Activated CD4-positive, alpha-beta T cell treated with anti-CD3 and anti-CD28 coated beads, Interleukin-2, amount 10 ng/mL, durations not matched to agents 7 days and 5 days (primary cell): ENCODE data around the gene BSPRY. TPM values are rescaled to one million over a fixed set of nuclear protein-coding genes. Genes with fewer than 3 reads are reported as not detected.
"Not testable (repeated sequence)": the region's sequence is repeated elsewhere in the genome, so short reads cannot be mapped to it uniquely, and the experiment has no call there.

Experiments
- CTCF ChIA-PET: fragments of 350-600 bp; sonication (Branson Sonifier 250); formaldehyde crosslinking; loops from one replicate; lab custom pipeline; 2021; ENCODE audit warnings: antibody characterized with exemption; lab: Charles Lee
- POLR2A ChIA-PET: fragments of 350-600 bp; sonication (Branson Sonifier 250); formaldehyde crosslinking; loops from one replicate; lab custom pipeline; 2021; ENCODE audit warnings: antibody characterized with exemption; lab: Charles Lee
- DNase-seq: peaks from one replicate; pipeline ENCODE4 v3.0.0-alpha.2; 2020
- H3K27ac Mint-ChIP-seq: one replicate; pipeline ENCODE4 v1.8.0; 2021; ENCODE audit warnings: mild to moderate bottlenecking, moderate library complexity, mixed read lengths
- H3K27me3 Mint-ChIP-seq: one replicate; pipeline ENCODE4 v1.8.0; 2021; ENCODE audit warnings: mixed read lengths
- H3K36me3 Mint-ChIP-seq: one replicate; pipeline ENCODE4 v1.8.0; 2021; ENCODE audit warnings: low read depth, mixed read lengths
- H3K4me1 Mint-ChIP-seq: one replicate; pipeline ENCODE4 v1.8.0; 2021; ENCODE audit warnings: mixed read lengths
- H3K4me3 Mint-ChIP-seq: one replicate; pipeline ENCODE4 v1.8.0; 2021; ENCODE audit warnings: mild to moderate bottlenecking, moderate library complexity, mixed read lengths
- H3K9me3 Mint-ChIP-seq: one replicate; pipeline ENCODE4 v1.8.0; 2021; ENCODE audit warnings: mixed read lengths
- total RNA-seq, 2 experiments: library from RNA; stranded (reverse); gene quantifications; one replicate each; pipeline ENCODE4 v1.2.3, GENCODE V29; 2021

The BSPRY gene
- total RNA-seq, 2 experiments from 2014 or later, result 2.0 to 2.3 TPM

GRCh38 chr9:113361304-113362018, 12.1 kb downstream of the BSPRY start:
- Mint-ChIP-seq H3K27me3 (no peaks in the 10 kb centered on the region), H3K4me1 (no peaks in the 10 kb centered on the region), H3K27ac (no peak overlapping the region), H3K4me3 (no peak overlapping the region), H3K36me3 (peaks cover 3% of the 10 kb centered on the region), H3K9me3 (no peaks in the 10 kb centered on the region)
- POLR2A ChIA-PET, result no interaction called here
- no peak for DNase-seq
- CTCF ChIA-PET, result interaction anchor here (0.8 to 1.4 kb wide), 4 partner anchors 9 to 24 kb away, joined by 3 to 6 read pairs (median 4); no protein-coding TSS in a partner anchor

GRCh38 chr9:113363336-113363735, 14.0 kb downstream of the BSPRY start:
- CTCF ChIA-PET, result interaction anchor here (1.1 to 6.3 kb wide), 2 partner anchors 13 to 17 kb away, joined by 3 to 34 read pairs; partner anchors contain the start of gene BSPRY

GRCh38 chr9:113364951-113365350, 15.6 kb downstream of the BSPRY start:
- H3K27ac Mint-ChIP-seq, result no peak overlapping the region
- H3K4me1 Mint-ChIP-seq, result no peaks in the 10 kb centered on the region
- no peaks in the 10 kb centered on the region for H3K27me3 Mint-ChIP-seq
- no peaks in the 10 kb centered on the region for H3K36me3 Mint-ChIP-seq
- ChIA-PET CTCF (interaction anchor here (1.3 to 6.3 kb wide), 2 partner anchors 15 to 25 kb away, joined by 3 to 34 read pairs; partner anchors contain the start of genes BSPRY and WDR31), POLR2A (no interaction called here)
- no peaks in the 10 kb centered on the region for H3K9me3 Mint-ChIP-seq
- no peak overlapping the region for H3K4me3 Mint-ChIP-seq
- DNase-seq, result no peak

More at GRCh38 chr9:113363336-113363735, 14.0 kb downstream of the BSPRY start:
- POLR2A ChIA-PET, result no interaction called here
- no peak for DNase-seq
- no peak overlapping the region for H3K27ac Mint-ChIP-seq
- no peaks in the 10 kb centered on the region for H3K9me3 Mint-ChIP-seq
- H3K27me3 Mint-ChIP-seq, result no peaks in the 10 kb centered on the region
- no peaks in the 10 kb centered on the region for H3K4me1 Mint-ChIP-seq
- H3K36me3 Mint-ChIP-seq, result peaks cover 3% of the 10 kb centered on the region
- no peak overlapping the region for H3K4me3 Mint-ChIP-seq

GRCh38 chr9:113365652-113366051, 16.3 kb downstream of the BSPRY start:
- H3K27me3 Mint-ChIP-seq, POLR2A ChIA-PET, H3K9me3 Mint-ChIP-seq, H3K4me3 Mint-ChIP-seq, H3K4me1 Mint-ChIP-seq, H3K36me3 Mint-ChIP-seq, DNase-seq, H3K27ac Mint-ChIP-seq: not testable (repeated sequence)
- CTCF ChIA-PET, result interaction anchor here (0.6 to 6.3 kb wide), 3 partner anchors 10 to 85 kb away, joined by 3 to 34 read pairs (median 3); partner anchors contain the start of gene BSPRY

- POLR2A ChIA-PET, result no interaction called here
- Mint-ChIP-seq H3K4me3 (no peak overlapping the region), H3K27ac (no peak overlapping the region), H3K9me3 (no peaks in the 10 kb centered on the region), H3K27me3 (no peaks in the 10 kb centered on the region), H3K4me1 (no peaks in the 10 kb centered on the region), H3K36me3 (peaks cover 4% of the 10 kb centered on the region)
- CTCF ChIA-PET, result interaction anchor here (0.6 to 6.3 kb wide), 5 partner anchors 8 to 219 kb away, joined by 3 to 34 read pairs (median 3); partner anchors contain the start of genes BSPRY and HDHD3
- DNase-seq, result no peak
Measured at GRCh38 chr9:113368348-113368981, 19.1 kb downstream of the BSPRY start.

GRCh38 chr9:113368982-113369854, 19.9 kb downstream of the BSPRY start:
- no peaks in the 10 kb centered on the region for H3K27me3 Mint-ChIP-seq
- no peak for DNase-seq
- H3K9me3 Mint-ChIP-seq, result no peaks in the 10 kb centered on the region
- H3K27ac Mint-ChIP-seq, result no peak overlapping the region
- H3K4me3 Mint-ChIP-seq, result no peak overlapping the region
- CTCF ChIA-PET, result interaction anchor here (0.6 to 6.3 kb wide), 5 partner anchors 8 to 218 kb away, joined by 3 to 34 read pairs (median 3); partner anchors contain the start of gene BSPRY
- POLR2A ChIA-PET, result no interaction called here
- no peaks in the 10 kb centered on the region for H3K4me1 Mint-ChIP-seq
- peaks cover 4% of the 10 kb centered on the region for H3K36me3 Mint-ChIP-seq

GRCh38 chr9:113369855-113370140, 20.5 kb downstream of the BSPRY start:
- DNase-seq, result no peak
- Mint-ChIP-seq H3K36me3 (peaks cover 7% of the 10 kb centered on the region), H3K4me1 (peaks cover 5% of the 10 kb centered on the region), H3K27me3 (no peaks in the 10 kb centered on the region), H3K4me3 (no peak overlapping the region), H3K9me3 (no peaks in the 10 kb centered on the region), H3K27ac (no peak overlapping the region)
- CTCF ChIA-PET, result interaction anchor here (0.6 to 2.6 kb wide), 2 partner anchors 8 to 41 kb away, joined by 3 to 6 read pairs; partner anchors contain the start of genes C9orf43 and POLE3
- POLR2A ChIA-PET, result no interaction called here

GRCh38 chr9:113370806-113371325, 21.5 kb downstream of the BSPRY start:
- H3K4me3 Mint-ChIP-seq, result no peak overlapping the region
- no peak for DNase-seq
- no peaks in the 10 kb centered on the region for H3K27me3 Mint-ChIP-seq
- H3K27ac Mint-ChIP-seq, result no peak overlapping the region
- no peaks in the 10 kb centered on the region for H3K9me3 Mint-ChIP-seq
- peaks cover 7% of the 10 kb centered on the region for H3K36me3 Mint-ChIP-seq
- peaks cover 15% of the 10 kb centered on the region for H3K4me1 Mint-ChIP-seq
- ChIA-PET CTCF (interaction anchor here (1.5 to 2.6 kb wide), 2 partner anchors 9 to 31 kb away, joined by 3 to 6 read pairs; no protein-coding TSS in a partner anchor), POLR2A (no interaction called here)

GRCh38 chr9:113372059-113372458, 22.7 kb downstream of the BSPRY start:
- H3K4me1 Mint-ChIP-seq, result peaks cover 17% of the 10 kb centered on the region
- no peaks in the 10 kb centered on the region for H3K27me3 Mint-ChIP-seq
- ChIA-PET POLR2A (interaction anchor here (0.7 kb wide), 1 partner anchor 14 kb away, joined by 5 read pairs; no protein-coding TSS in a partner anchor), CTCF (interaction anchor here (1.1 to 2.6 kb wide), 3 partner anchors 10 to 30 kb away, joined by 3 to 6 read pairs (median 3); no protein-coding TSS in a partner anchor)
- no peak for DNase-seq
- no peaks in the 10 kb centered on the region for H3K9me3 Mint-ChIP-seq
- H3K4me3 Mint-ChIP-seq, result no peak overlapping the region
- no peak overlapping the region for H3K27ac Mint-ChIP-seq
- peaks cover 7% of the 10 kb centered on the region for H3K36me3 Mint-ChIP-seq

GRCh38 chr9:113373256-113373655, 23.9 kb downstream of the BSPRY start:
- no peak overlapping the region for H3K4me3 Mint-ChIP-seq
- peaks cover 7% of the 10 kb centered on the region for H3K36me3 Mint-ChIP-seq
- H3K9me3 Mint-ChIP-seq, result no peaks in the 10 kb centered on the region
- no peak for DNase-seq
- H3K4me1 Mint-ChIP-seq, result peaks cover 17% of the 10 kb centered on the region
- no peaks in the 10 kb centered on the region for H3K27me3 Mint-ChIP-seq
- no peak overlapping the region for H3K27ac Mint-ChIP-seq
- ChIA-PET CTCF (interaction anchor here (0.6 to 2.0 kb wide), 3 partner anchors 21 to 29 kb away, joined by 3 to 5 read pairs (median 3); partner anchors contain the start of gene BSPRY), POLR2A (no interaction called here)

GRCh38 chr9:113373676-113374392, 24.5 kb downstream of the BSPRY start:
- POLR2A ChIA-PET, result no interaction called here
- Mint-ChIP-seq H3K4me3 (no peak overlapping the region), H3K4me1 (peaks cover 17% of the 10 kb centered on the region)

More at GRCh38 chr9:113373676-113374392, 24.5 kb downstream of the BSPRY start:
- H3K36me3 Mint-ChIP-seq, result peaks cover 7% of the 10 kb centered on the region
- H3K27ac Mint-ChIP-seq, result no peak overlapping the region
- H3K27me3 Mint-ChIP-seq, result no peaks in the 10 kb centered on the region
- no peaks in the 10 kb centered on the region for H3K9me3 Mint-ChIP-seq
- DNase-seq, result no peak
- CTCF ChIA-PET, result interaction anchor here (1.1 to 2.0 kb wide), 3 partner anchors 17 to 29 kb away, joined by 3 to 5 read pairs (median 3); partner anchors contain the start of gene BSPRY
